ENCODE measurements around the gene UBE2D1. TPM values are rescaled to one million over a fixed set of nuclear protein-coding genes. Genes with fewer than 3 reads are reported as not detected.
A peak's percentile ranks its signal among the peaks of the same experiment; 100 is the strongest.

UBE2D1 gene
- total RNA-seq, 1 donor from 2014 or later: 33.3 TPM

DNA sequence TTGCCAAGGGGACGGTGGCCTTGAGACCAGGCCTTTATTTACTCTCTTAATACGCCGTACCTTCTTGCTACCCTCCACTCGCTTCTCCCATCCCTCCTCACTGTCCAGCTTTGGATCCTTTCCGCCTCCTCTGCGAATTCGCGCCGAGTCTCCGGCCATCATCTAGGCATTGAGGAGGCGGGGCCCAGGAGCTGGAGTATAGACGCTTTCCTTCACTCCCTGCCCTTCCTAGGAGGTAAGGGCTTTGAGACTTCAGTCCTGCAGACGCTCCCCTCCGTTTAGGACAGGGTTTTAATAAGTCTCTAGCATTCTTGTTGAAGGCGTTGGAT is 50.9 kb downstream of the UBE2D1 start:
- H3K4me1 Mint-ChIP-seq (ENCODE audit: low read depth): peaks cover 23% of the 10 kb centered on the region
- H3K9me3 Mint-ChIP-seq (ENCODE audit: low read depth): no peaks in the 10 kb centered on the region
- H3K27ac Mint-ChIP-seq: peak overlapping the region; percentile 98
- H3K4me3 Mint-ChIP-seq (ENCODE audit: low read depth): peak overlapping the region; percentile 98
- DNase-seq (ENCODE audit: low spot score, unreplicated experiment): no peak
- H3K36me3 Mint-ChIP-seq (ENCODE audit: insufficient read depth): peaks cover 13% of the 10 kb centered on the region
- H3K27me3 Mint-ChIP-seq: no peaks in the 10 kb centered on the region
- TF ChIP-seq, protein P1, sequence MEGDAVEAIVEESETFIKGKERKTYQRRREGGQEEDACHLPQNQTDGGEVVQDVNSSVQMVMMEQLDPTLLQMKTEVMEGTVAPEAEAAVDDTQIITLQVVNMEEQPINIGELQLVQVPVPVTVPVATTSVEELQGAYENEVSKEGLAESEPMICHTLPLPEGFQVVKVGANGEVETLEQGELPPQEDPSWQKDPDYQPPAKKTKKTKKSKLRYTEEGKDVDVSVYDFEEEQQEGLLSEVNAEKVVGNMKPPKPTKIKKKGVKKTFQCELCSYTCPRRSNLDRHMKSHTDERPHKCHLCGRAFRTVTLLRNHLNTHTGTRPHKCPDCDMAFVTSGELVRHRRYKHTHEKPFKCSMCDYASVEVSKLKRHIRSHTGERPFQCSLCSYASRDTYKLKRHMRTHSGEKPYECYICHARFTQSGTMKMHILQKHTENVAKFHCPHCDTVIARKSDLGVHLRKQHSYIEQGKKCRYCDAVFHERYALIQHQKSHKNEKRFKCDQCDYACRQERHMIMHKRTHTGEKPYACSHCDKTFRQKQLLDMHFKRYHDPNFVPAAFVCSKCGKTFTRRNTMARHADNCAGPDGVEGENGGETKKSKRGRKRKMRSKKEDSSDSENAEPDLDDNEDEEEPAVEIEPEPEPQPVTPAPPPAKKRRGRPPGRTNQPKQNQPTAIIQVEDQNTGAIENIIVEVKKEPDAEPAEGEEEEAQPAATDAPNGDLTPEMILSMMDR (IDR thresholded peaks at IDR 0.05; ENCODE audit: unreplicated experiment): no peak

DNA sequence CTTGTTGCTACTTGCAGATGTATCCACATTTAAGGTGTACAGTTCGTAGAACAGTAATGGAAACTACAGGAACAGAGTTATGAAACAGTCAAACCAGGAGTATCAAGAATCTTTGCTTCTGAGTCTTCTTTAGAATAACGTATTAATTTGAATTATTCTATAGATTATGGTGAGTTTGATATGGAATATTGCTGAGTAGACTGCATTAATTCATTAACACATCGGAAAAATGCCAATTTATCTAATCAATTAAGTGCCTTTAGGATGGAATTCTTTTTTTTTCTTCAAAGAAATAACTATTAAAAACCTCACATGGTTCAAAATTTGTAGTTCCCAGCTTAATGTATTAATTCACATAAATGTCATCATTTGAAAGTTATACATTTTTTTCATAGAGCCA is 54.2 kb downstream of the UBE2D1 start:
- Mint-ChIP-seq H3K27me3 (no peaks in the 10 kb centered on the region), H3K9me3 (ENCODE audit: low read depth) (no peaks in the 10 kb centered on the region), H3K27ac (no peak overlapping the region), H3K4me1 (ENCODE audit: low read depth) (peaks cover 17% of the 10 kb centered on the region), H3K4me3 (ENCODE audit: low read depth) (no peak overlapping the region), H3K36me3 (ENCODE audit: insufficient read depth) (peaks cover 24% of the 10 kb centered on the region)
- TF ChIP-seq, protein P1 (IDR thresholded peaks at IDR 0.05; ENCODE audit: unreplicated experiment): no peak
- DNase-seq (ENCODE audit: low spot score, unreplicated experiment): no peak

DNA sequence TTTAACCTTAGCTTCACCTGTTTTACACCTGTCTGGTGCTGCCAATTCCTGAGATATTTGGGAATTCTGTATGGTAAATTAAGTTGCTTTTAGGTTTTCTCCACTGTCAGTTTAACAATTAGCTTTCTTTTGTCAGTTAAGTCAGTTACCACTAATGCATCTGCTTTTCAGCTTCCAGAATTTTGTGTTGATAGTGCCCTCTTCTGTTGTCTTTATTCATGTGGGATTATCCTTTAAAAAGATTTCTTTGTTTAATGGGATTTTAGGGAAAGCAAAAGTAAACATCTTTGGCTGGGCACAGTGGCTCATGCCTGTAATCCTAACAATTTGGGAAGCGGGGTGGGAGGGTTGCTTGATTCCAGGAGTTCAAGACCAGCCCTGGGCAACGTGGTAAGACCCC is 58.5 kb downstream of the UBE2D1 start:
- TF ChIP-seq, protein P1 (IDR thresholded peaks at IDR 0.05; ENCODE audit: unreplicated experiment): no peak
- Mint-ChIP-seq H3K4me1 (ENCODE audit: low read depth) (no peaks in the 10 kb centered on the region), H3K27ac (no peak overlapping the region), H3K36me3 (ENCODE audit: insufficient read depth) (peaks cover 32% of the 10 kb centered on the region), H3K9me3 (ENCODE audit: low read depth) (no peaks in the 10 kb centered on the region), H3K27me3 (no peaks in the 10 kb centered on the region), H3K4me3 (ENCODE audit: low read depth) (no peak overlapping the region)
- DNase-seq (ENCODE audit: low spot score, unreplicated experiment): no peak

DNA sequence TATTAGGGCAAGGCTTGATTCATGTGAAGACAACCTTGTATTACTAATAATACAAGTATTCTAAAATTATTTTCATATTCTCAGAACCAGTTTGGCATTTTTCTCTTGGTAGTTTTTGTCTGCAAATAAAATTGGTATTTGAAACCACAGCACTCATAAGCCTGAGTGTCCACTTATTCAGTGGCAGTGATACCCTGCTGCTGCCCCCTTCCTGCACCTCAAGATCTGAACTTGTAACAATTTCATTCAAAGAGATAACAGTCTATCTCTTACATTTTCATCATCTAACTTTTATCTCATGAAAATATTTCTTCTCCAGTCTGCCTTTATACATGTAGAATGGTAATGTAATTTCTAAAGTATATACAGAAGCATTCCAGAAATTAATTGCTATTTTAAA is 59.7 kb downstream of the UBE2D1 start:
- Mint-ChIP-seq H3K36me3 (ENCODE audit: insufficient read depth) (peaks cover 27% of the 10 kb centered on the region), H3K27me3 (no peaks in the 10 kb centered on the region), H3K27ac (no peak overlapping the region), H3K4me1 (ENCODE audit: low read depth) (no peaks in the 10 kb centered on the region), H3K9me3 (ENCODE audit: low read depth) (no peaks in the 10 kb centered on the region), H3K4me3 (ENCODE audit: low read depth) (no peak overlapping the region)
- TF ChIP-seq, protein P1 (IDR thresholded peaks at IDR 0.05; ENCODE audit: unreplicated experiment): no peak
- no peak for DNase-seq (ENCODE audit: low spot score, unreplicated experiment)

DNA sequence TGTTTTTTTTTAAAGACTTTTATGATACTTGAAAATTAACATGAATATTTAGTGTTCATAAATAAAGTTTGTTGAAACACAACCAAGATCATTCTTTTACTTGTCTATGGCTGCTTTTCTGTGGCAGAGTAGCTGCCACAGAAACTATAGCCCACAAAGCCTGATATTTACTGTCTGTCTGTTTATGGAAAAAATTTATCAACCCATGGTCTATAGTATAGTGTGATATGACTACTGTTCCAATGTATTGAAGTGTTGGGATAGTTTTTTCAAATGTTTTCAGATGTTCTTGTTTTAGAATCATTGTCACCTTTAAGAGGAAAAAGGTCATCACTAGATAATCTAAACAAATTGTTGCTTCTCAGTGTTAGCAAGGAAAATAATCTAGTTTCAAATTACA is 61.3 kb downstream of the UBE2D1 start:
- Mint-ChIP-seq H3K36me3 (ENCODE audit: insufficient read depth) (peaks cover 23% of the 10 kb centered on the region), H3K4me3 (ENCODE audit: low read depth) (no peak overlapping the region), H3K27ac (no peak overlapping the region), H3K4me1 (ENCODE audit: low read depth) (no peaks in the 10 kb centered on the region), H3K27me3 (no peaks in the 10 kb centered on the region), H3K9me3 (ENCODE audit: low read depth) (no peaks in the 10 kb centered on the region)
- TF ChIP-seq, protein P1 (IDR thresholded peaks at IDR 0.05; ENCODE audit: unreplicated experiment): no peak
- no peak for DNase-seq (ENCODE audit: low spot score, unreplicated experiment)
